NT2/D1 (cell line): ENCODE results near the gene MAML1.

Source experiments
- DNase-seq: peaks from one replicate; pipeline ENCODE4 v3.0.0-alpha.2; 2011; ENCODE audit warnings: low read depth, low spot score
- H3K27me3 ChIP-seq: 2 replicates; pipeline ENCODE4 v1.6.0; 2011; ENCODE audit warnings: mild to moderate bottlenecking; ENCODE audit not compliant: insufficient read length, insufficient read depth
- H3K36me3 ChIP-seq: 2 replicates; pipeline ENCODE4 v1.6.1; 2011; ENCODE audit warnings: mild to moderate bottlenecking, low read length, mixed read lengths; ENCODE audit not compliant: insufficient read depth, insufficient read length
- H3K4me1 ChIP-seq: 2 replicates; pipeline ENCODE4 v1.5.1; 2011; ENCODE audit not compliant: insufficient read depth, insufficient read length
- H3K4me3 ChIP-seq: 2 replicates; pipeline ENCODE4 v1.5.1; 2011; ENCODE audit warnings: low read depth; ENCODE audit not compliant: insufficient read length
- H3K9ac ChIP-seq: 2 replicates; pipeline ENCODE4 v1.6.0; 2011; ENCODE audit warnings: low read depth; ENCODE audit not compliant: insufficient read length
- H3K9me3 ChIP-seq: 2 replicates; pipeline ENCODE4 v1.5.1; 2011; ENCODE audit warnings: mild to moderate bottlenecking, low read length; ENCODE audit not compliant: insufficient read depth
- SUZ12 ChIP-seq: IDR thresholded peaks from 2 replicates; pipeline ENCODE4 v1.6.1; 2011; ENCODE audit not compliant: insufficient read length, insufficient read depth; ENCODE audit errors: extremely low read depth
- YY1 ChIP-seq: IDR thresholded peaks from 2 replicates; pipeline ENCODE4 v1.6.1; 2011; ENCODE audit not compliant: insufficient read length, insufficient read depth
- ZNF274 ChIP-seq: IDR thresholded peaks from 2 replicates; pipeline ENCODE4 v1.6.1; 2011; ENCODE audit warnings: mild to moderate bottlenecking, low read depth, low read length

MAML1 gene

DNA sequence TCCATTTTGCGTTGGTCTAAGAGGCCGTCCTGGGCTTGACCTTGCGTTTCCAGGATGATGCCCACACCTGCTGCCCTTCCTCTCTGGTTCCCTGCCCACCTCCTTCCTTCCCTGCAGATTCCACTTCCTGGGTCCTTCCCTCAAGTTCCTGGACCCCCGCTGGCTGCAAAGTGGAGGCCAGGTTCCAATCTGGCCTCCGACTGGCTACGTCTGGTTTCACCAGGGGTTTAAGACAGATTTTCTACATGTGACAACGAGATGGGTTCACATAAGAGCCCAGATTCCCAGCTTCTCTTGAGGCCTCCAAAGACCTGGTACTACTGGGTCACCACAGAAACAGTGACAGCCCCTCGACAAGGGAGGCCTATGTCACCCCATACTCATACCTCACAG, 71.9 kb downstream of the MAML1 start:
- Histone ChIP-seq H3K4me1 (peaks cover 26% of the 10 kb centered on the region), H3K36me3 (peaks cover 23% of the 10 kb centered on the region), H3K9me3 (no peaks in the 10 kb centered on the region), H3K27me3 (no peaks in the 10 kb centered on the region), H3K9ac (no peak overlapping the region), H3K4me3 (no peak overlapping the region)
- no peak for DNase-seq
- TF ChIP-seq ZNF274: no peak
- TF ChIP-seq YY1: no peak
- no peak for TF ChIP-seq SUZ12

DNA sequence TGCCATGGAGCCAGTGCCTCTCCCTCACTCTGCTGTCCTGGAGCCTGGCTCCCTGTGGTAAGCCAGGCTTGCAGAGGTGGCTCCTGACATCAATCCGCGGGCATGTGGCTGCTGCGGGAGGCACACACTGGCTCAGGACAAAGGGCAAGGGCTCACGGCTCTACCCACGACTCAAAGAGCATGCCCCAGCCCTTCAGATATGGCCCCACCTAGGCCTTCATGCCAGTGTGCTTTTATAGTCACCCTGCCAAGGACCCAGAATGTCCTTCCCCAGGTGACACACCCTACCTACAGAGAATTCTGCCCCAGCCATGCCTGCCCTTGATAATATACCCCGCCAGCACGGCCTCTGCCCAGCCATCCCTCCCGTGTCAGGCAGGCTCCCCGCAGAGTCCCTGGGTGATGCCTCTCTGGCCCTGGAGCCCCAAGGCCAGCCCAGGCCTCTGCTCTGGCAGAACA, 72.5 kb downstream of the MAML1 start:
- H3K27me3 ChIP-seq: no peaks in the 10 kb centered on the region
- H3K4me1 ChIP-seq: peaks cover 24% of the 10 kb centered on the region
- H3K9me3 ChIP-seq: no peaks in the 10 kb centered on the region
- H3K36me3 ChIP-seq: peaks cover 17% of the 10 kb centered on the region
- DNase-seq: no peak
- H3K9ac ChIP-seq: peak overlapping the region; percentile 81
- H3K4me3 ChIP-seq: peak overlapping the region; percentile 75
- TF ChIP-seq YY1 (no peak), SUZ12 (no peak), ZNF274 (no peak)

DNA sequence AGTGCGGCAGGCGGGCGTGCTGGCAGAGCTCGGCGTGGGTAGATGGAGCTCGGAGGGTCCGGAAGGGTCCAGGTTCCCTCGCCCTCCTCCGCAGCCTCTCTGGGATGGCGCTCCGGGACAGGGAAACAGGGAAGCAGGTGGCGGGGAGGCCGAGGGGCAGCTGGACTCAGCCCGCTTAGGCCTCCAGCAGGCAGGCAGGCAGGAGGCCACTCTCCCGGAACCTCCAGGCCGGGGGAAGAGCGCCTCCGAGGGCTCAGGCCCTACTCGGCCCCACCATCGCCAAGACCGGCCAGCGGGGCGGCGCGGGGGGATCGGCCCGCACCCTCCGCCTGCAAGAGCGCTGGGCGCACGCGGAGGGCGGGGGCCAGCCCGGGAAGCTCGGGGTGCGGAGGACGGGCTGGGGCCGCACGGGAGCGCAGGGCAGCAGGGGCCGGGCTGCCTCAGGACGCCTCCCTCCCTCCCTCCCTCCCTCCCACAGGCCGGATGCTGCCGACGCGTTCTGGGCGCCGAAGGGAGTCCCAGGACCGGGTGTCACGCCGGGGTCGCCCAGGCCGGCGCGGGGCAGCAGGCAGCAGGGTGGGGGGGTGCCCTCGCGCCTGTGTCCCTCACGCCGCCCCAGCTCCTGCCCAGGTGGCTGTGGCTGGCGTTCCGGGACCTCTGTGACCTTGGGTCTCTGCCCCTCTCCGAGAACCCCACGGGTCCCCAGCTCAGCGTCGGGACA, 73.1 kb downstream of the MAML1 start:
- no peaks in the 10 kb centered on the region for H3K27me3 ChIP-seq
- peaks cover 24% of the 10 kb centered on the region for H3K4me1 ChIP-seq
- H3K9me3 ChIP-seq: no peaks in the 10 kb centered on the region
- H3K36me3 ChIP-seq: peaks cover 12% of the 10 kb centered on the region
- no peak for DNase-seq
- H3K9ac ChIP-seq: peak overlapping the region; percentile 88
- peak overlapping the region; percentile 75 for H3K4me3 ChIP-seq
- TF ChIP-seq YY1: no peak

DNA sequence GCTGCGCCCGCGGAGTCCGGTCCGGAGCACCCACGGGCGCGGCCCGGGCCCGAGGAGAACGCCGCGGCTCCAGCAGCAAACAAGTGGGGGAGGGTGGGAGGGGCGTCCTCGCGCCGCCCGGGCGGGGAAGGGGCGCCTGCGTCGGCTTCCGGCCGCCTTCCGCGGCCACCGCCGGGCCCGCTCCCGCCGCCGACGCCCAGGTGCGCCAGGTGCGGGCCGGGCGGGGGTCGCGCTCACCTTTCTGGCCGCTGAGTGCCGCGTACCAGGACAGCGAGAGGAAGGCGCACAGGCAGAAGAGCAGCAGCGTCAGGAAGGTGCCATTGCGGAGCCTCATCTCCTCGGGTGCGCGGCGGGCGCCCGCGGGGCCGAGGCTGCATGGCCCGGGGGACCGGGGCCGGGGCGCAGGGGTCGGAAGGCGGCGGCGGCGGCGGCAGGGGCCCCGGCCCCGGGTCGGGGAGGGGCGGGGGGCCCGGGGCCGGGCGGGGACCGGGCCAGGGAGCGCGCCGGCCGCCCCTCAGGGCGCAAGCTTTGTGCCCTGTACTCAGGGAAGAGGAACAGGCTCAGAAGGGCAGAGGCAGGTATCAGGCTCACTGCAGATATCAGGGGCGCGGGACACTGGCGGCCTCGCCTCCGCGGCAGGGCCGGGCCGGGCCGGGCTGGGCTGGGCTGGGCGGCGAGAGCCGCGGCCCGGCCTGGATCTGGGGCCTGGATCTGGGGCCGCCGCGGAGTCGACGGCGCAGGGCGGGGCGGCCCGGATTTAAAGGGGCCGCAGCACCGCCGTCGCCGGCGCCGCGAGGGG, 73.8 kb downstream of the MAML1 start, which contains the start of gene MGAT4B:
MGAT4B (minus strand) TSS at position 617 of the 799 bp plus-strand sequence; CDS start at position 334, 283 bp downstream.
- Histone ChIP-seq H3K9ac (peak within 1 kb of the TSS; percentile 88), H3K27me3 (no peaks in the 10 kb centered on the region), H3K4me3 (peak within 1 kb of the TSS; percentile 75), H3K9me3 (no peaks in the 10 kb centered on the region), H3K4me1 (peaks cover 24% of the 10 kb centered on the region), H3K36me3 (peaks cover 5% of the 10 kb centered on the region)
- TF ChIP-seq ZNF274: no peak
- TF ChIP-seq YY1: no peak
- TF ChIP-seq SUZ12: no peak
- DNase-seq: no peak

DNA sequence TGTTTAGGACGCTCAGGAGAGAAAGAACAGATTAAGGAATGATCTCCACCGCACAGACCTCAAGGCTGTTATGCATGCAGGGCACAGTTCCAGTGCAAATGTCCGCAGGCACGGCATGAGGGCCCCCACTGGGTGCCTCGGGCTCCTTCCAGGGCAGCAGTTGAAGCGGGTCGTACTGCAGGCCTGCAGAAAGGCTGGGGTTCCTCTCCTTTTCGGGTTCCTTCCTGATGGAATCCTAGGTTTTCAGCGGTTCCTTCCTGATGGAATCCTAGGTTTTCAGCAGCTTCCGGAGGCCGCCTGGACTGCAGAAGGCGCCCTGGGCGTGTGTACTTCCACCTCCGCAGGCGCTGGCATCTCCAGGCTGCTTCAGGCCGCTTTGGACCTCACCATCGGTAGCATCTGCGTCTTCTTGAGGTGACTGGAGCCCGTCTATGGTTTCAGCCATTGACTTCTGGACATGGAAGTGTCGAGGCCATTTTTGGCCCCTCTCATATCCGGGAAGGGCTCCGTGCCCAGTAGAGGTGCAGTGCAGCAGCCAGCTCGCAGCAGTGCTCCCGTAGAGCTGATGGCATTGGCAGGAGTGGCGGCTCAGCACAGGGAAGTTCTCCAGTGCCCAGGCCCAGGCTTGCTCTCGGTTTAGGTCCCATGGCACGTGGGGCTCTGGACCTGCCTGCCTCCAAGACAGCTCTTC, 79.7 kb downstream of the MAML1 start:
- no peaks in the 10 kb centered on the region for H3K27me3 ChIP-seq
- H3K9me3 ChIP-seq: no peaks in the 10 kb centered on the region
- TF ChIP-seq YY1: no peak
- no peak for TF ChIP-seq ZNF274
- TF ChIP-seq SUZ12: no peak
- peak overlapping the region; percentile 39 for H3K9ac ChIP-seq
- H3K36me3 ChIP-seq: peaks cover 31% of the 10 kb centered on the region
- peaks cover 2% of the 10 kb centered on the region for H3K4me1 ChIP-seq
- DNase-seq: no peak
- peak overlapping the region; percentile 32 for H3K4me3 ChIP-seq

DNA sequence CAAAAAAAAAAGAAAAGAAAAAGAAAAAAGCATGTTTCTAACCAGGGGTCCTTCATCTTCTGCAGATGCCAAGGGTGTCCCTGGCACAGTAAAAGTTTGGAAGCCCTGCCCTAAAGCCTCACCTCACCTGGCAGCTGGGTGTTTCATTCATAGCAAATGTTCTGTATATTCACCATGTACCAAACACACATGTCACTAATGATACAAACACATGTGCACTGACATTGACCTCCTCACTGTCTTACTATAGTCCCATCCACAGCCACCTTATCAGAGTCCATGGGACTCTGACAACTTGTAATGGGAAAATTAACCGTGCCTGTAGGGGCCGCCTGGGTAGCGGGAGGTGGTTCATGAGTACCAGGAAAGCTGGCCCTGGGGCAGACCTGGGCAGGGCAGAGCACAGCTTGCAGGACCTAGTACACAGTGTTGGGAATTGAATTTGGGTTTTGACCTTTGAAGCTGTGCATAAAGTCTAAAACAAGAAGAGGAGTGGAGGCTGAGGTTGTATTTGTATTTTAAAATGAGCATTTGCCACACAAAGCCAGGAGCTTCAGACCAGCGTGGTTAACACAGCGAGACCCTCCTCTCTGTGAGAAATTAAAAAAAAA, 80.5 kb downstream of the MAML1 start:
- peaks cover 2% of the 10 kb centered on the region for H3K4me1 ChIP-seq
- H3K27me3 ChIP-seq: no peaks in the 10 kb centered on the region
- H3K4me3 ChIP-seq: peak overlapping the region; percentile 1
- no peak for DNase-seq
- TF ChIP-seq ZNF274 (no peak), YY1 (no peak), SUZ12 (no peak)
- no peak overlapping the region for H3K9ac ChIP-seq
- H3K36me3 ChIP-seq: peaks cover 31% of the 10 kb centered on the region
- no peaks in the 10 kb centered on the region for H3K9me3 ChIP-seq

DNA sequence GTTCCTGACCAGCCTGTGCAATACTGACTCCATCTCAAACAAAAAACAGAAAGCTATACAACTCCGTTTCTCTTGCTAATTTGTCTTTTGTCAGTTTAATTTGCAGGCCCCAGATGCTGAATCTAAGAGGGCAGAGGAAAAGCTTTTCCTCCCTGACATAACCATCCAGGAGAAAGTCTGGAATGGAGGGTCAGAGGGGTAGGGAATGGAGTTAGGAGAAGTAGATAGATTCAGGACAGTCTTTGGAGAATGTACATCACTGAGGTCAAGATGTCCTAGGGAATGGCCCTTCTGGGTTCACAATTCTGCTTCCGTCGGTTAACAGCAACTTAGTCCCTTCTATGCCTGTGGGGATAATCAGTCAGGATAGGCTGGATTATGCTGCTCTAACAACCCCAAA, 81.5 kb downstream of the MAML1 start:
- Histone ChIP-seq H3K4me3 (no peak overlapping the region), H3K36me3 (peaks cover 31% of the 10 kb centered on the region), H3K27me3 (no peaks in the 10 kb centered on the region), H3K9ac (no peak overlapping the region), H3K4me1 (peaks cover 6% of the 10 kb centered on the region), H3K9me3 (no peaks in the 10 kb centered on the region)
- DNase-seq: no peak
- no peak for TF ChIP-seq SUZ12
- TF ChIP-seq ZNF274: no peak
- no peak for TF ChIP-seq YY1
